ENCODE data around the gene ADPRHL1.
"Not testable (repeated sequence)": the region's sequence is repeated elsewhere in the genome, so short reads cannot be mapped to it uniquely, and the experiment has no call there.

Gene ADPRHL1

DNA sequence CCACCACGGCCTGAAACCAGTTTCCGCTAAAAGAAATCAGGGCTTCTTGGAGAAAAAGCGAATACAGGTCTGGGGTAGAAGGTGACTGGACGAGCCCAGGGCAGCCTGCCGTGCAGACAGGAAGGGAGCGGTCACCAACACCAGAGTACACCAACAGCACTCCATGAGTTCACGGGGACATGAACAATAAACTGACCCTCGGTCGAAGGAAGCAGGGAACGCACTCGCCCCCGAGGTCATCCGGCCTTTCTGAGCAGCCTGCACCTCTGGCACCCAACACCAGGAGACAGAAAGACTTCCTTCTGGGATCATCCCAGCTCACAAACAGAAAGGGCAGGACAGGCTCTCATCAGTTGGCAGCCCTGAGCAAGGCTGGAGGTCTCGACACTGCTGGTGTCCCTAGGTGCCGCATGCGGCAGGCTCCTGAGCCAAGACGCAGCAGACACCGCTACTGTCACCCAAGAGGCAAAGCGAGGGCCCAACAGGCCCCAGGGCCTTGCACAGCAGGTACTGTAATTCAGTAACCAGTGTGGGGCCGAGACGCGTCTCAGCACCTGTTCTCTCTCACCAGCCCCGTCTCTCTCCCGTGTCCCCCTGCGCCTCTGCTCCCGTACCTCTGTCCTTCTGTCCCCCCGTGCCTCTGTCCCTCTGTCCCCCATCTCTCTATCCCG lies 19.2 kb upstream of the ADPRHL1 start:
- H3K27ac ChIP-seq: no peak overlapping the region
- TF ChIP-seq, protein P1, sequence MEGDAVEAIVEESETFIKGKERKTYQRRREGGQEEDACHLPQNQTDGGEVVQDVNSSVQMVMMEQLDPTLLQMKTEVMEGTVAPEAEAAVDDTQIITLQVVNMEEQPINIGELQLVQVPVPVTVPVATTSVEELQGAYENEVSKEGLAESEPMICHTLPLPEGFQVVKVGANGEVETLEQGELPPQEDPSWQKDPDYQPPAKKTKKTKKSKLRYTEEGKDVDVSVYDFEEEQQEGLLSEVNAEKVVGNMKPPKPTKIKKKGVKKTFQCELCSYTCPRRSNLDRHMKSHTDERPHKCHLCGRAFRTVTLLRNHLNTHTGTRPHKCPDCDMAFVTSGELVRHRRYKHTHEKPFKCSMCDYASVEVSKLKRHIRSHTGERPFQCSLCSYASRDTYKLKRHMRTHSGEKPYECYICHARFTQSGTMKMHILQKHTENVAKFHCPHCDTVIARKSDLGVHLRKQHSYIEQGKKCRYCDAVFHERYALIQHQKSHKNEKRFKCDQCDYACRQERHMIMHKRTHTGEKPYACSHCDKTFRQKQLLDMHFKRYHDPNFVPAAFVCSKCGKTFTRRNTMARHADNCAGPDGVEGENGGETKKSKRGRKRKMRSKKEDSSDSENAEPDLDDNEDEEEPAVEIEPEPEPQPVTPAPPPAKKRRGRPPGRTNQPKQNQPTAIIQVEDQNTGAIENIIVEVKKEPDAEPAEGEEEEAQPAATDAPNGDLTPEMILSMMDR (IDR thresholded peaks at IDR 0.05): no peak
- TF ChIP-seq ZFX (IDR thresholded peaks at IDR 0.05; ENCODE audit: borderline replicate concordance): no peak

DNA sequence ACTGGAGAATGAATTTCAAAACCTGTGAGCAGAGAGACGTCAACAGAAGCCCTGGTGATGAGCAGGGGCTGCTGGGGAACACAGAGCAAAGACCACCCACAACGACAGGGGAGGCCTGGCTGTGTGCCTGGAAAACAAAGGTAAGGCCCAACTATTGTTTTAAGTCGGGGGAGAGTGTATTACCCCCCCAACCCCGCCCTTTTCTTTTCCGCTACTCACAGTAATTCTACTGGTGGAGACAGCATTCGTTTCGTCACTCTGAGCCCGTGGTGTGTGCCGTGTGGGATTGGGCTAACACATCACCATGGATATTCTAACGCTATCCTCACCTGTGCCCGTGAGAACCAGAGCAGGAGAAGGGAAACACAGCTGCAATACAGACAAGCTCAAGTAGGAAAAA lies 18.6 kb upstream of the ADPRHL1 start:
- TF ChIP-seq, protein P1 (IDR thresholded peaks at IDR 0.05): no peak
- TF ChIP-seq ZFX (IDR thresholded peaks at IDR 0.05; ENCODE audit: borderline replicate concordance): no peak
- no peak overlapping the region for H3K27ac ChIP-seq

DNA sequence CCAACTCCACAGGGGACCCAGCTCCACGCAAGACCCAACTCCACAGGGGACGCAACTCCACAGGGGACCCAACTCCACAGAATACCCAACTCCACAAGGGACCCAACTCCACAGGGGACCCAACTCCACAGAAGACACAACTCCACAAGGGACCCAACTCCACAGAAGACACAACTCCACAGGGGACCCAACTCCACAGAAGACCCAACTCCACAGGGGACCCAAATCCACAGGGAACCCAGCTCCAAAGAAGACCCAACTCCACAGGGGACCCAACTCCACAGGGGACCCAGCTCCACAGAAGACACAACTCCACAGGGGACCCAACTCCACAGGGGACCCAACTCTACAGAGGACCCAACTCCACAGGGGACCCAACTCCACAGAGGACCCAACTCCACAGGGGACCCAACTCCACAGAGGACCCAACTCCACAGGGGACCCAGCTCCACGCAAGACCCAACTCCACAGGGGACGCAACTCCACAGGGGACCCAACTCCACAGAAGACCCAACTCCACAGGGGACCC lies 17.4 kb upstream of the ADPRHL1 start:
- H3K27ac ChIP-seq: not testable (repeated sequence)

DNA sequence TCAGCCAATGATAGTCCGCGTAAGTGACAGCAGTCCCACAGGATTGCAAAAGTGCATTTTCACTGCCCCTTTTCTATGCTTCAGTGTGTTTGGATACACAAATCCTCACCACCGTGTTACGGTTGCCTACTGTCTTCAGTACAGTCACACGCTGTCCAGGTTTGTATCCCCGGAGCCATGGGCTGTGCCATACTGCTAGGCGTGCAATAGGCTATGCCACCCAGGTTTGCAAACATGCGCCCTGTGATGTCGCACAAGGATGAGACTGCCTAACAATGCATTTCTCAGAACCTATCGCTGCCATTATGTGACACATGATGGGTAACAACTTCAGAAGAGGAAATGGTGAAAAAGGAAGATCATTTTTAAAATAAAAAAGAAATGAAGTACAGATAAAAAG lies 16.8 kb upstream of the ADPRHL1 start:
- TF ChIP-seq ZFX (IDR thresholded peaks at IDR 0.05; ENCODE audit: borderline replicate concordance): no peak
- TF ChIP-seq, protein P1 (IDR thresholded peaks at IDR 0.05): no peak
- no peak overlapping the region for H3K27ac ChIP-seq

- no peak overlapping the region for H3K27ac ChIP-seq
Observed at GRCh38 chr13:113469582-113469981, 16.3 kb upstream of the ADPRHL1 start.

GRCh38 chr13:113468472-113469201 lies 15.3 kb upstream of the ADPRHL1 start:
- TF ChIP-seq, protein P1 (IDR thresholded peaks at IDR 0.05): no peak
- TF ChIP-seq ZFX (IDR thresholded peaks at IDR 0.05; ENCODE audit: borderline replicate concordance): no peak
- H3K27ac ChIP-seq: no peak overlapping the region

More at GRCh38 chr13:113469582-113469981, 16.3 kb upstream of the ADPRHL1 start:
- TF ChIP-seq, protein P1 (IDR thresholded peaks at IDR 0.05): no peak
- TF ChIP-seq ZFX (IDR thresholded peaks at IDR 0.05; ENCODE audit: borderline replicate concordance): no peak

- TF ChIP-seq ZFX (IDR thresholded peaks at IDR 0.05; ENCODE audit: borderline replicate concordance): no peak
- TF ChIP-seq, protein P1 (IDR thresholded peaks at IDR 0.05): no peak
- H3K27ac ChIP-seq: no peak overlapping the region
Observed at GRCh38 chr13:113468029-113468428, 14.7 kb upstream of the ADPRHL1 start.

Measured in 22Rv1 (cell line).